NCI-H510A treated with DMSO at 0.1 percent for 48 hours (cell line): ENCODE data around the gene TRIP13.
"Not testable (repeated sequence)": the region's sequence is repeated elsewhere in the genome, so short reads cannot be mapped to it uniquely, and the experiment has no call there.

Experiments used
- DNase-seq: peaks from one replicate; lab custom pipeline; 2025; lab: John Stamatoyannopoulos, UW

Gene TRIP13

GRCh38 chr5:891837-892393, 769 bp upstream of the TRIP13 start:
- DNase-seq, result peak; percentile 71

- DNase-seq, result no peak
Observed at GRCh38 chr5:893137-893506, 438 bp downstream of the TRIP13 start.

DNA sequence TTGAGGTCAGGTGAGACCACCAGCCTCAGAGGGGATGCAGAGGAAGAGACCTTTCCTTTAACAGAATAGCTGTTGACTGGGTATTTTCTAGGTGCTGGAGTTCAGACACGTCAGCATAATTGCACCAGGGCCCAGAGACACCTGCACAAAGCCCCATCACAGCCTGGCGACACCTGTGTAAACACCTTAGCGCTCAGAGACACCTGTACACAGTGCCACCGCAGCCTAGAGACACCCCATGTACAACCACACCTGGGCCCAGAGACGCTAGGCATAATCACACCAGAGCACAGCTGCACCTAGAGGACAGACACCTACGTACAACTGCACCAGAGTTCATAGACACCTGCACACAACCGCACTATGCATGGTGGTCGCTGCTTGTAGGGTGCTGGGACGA, 1.0 kb downstream of the TRIP13 start:
- peak; percentile 80 for DNase-seq

DNA sequence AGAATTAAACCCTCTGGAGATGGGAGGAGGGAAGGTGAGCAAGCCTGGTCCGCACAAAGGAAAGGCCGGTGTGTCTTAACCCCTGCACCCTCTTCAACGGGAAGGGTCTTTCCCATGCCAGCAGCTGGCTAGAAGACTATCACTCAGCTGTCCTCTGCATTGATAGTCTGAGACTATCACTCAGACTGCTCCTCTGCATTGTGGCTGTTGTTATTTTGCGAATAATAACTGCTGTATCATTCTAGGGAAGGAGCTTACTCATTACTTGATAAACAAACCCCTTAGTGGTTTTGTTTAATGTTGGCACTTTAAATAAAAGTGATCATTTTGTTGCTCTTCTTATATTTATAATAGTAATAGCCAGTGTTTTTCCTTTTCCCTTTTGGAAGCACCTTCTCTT, 8.1 kb downstream of the TRIP13 start:
- no peak for DNase-seq

DNA sequence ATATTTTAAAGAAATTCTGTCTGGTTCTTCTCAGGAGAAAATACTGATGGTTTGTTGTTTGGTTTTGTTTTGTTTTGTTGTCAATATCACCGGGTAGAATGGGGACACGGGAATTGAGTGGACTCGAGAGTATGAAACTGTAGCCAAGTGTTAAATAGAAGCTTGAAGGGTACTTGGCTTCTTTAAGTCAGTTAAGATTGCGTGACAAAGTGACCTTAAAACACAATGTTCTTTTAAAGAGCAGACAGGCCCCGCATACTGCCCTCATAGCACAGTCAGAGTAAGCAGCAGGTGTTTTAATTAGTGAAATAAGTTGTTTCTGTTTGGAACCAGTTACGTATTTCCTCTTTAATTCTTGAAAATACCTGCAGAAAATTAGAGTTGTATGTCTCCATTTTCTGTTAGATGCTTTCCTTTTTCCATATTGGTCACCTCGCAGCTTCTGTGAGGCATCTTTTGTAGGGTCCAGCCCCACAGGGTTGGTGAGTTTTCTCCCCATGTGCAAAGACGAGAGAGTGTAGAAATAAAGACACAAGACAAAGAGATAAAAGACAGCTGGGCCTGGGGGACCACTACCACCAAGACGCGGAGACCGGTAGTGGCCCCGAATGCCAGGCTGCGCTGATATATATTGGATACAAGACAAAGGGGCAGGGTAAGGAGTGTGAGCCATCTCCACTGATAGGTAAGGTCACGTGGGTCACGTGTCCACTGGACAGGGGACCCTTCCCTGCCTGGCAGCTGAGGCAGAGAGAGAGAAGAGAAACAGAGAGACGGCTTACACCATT, 9.6 kb downstream of the TRIP13 start:
- DNase-seq, result no peak

GRCh38 chr5:903756-904096, 11.0 kb downstream of the TRIP13 start:
- no peak for DNase-seq

GRCh38 chr5:905139-905642, 12.5 kb downstream of the TRIP13 start:
- no peak for DNase-seq

- DNase-seq, result no peak
Observed at GRCh38 chr5:907366-907910, 14.8 kb downstream of the TRIP13 start.

DNA sequence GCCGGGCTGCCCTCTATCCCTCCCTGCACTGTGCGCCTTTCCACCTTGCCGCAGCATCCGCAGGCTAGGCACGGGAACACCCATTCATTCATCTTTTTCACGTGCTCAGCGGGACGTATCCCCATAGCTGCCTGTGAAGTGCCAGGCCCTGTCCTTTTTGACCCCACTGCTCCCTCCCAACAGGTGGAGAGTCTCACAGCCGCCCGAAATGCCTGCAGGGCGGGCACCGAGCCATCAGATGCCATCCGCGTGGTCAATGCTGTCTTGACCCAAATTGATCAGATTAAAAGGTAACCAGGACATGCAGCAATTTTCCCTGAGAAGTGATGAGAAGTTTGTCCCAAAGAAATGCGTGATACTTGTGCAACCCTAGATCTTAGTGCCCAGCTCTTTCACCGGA, 15.5 kb downstream of the TRIP13 start:
- no peak for DNase-seq

- no peak for DNase-seq
Observed at GRCh38 chr5:909086-909485, 16.4 kb downstream of the TRIP13 start.

GRCh38 chr5:909994-910768, 17.5 kb downstream of the TRIP13 start:
- DNase-seq, result no peak

GRCh38 chr5:910769-911160, 18.1 kb downstream of the TRIP13 start:
- no peak for DNase-seq

- DNase-seq, result no peak
Observed at GRCh38 chr5:911601-912000, 18.9 kb downstream of the TRIP13 start.

DNA sequence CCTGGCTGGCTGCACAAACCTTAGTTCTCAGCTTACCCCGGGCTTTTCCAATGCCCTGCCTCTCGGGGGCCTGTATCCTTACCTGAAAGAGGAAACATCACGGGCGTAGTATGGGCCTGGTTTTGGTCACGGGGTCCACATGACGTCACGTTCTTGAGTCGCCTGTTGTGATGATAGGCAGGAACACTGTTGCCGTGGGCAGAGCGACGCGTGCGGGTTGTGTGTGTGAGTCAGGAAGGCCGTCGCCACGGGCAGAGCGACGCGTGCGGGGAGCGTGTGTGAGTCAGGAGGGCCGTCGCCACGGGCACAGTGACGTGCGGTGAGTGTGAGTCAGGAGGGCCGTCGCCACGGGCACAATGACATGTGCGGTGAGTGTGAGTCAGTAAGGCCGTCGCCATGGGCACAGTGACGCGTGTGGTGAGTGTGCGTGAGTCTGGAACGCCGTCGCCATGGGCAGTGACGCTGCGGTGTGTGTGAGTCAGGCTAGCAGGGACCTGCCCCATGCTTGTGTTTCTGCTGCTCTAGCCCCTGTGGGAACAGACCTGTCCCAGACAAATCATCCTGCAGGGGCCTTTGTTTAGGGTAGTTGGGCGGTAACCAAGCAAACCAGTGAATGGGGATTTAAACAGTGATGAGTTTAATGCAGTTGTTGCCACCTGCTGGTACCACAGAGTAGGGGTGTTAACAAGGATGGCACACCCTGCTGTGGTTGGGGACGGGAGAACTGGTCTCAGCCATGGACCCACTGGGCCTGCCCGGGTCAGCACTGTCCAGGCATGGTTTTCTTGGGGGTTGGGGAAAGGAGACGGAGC, 19.8 kb downstream of the TRIP13 start:
- no peak for DNase-seq

GRCh38 chr5:914174-914573, 21.5 kb downstream of the TRIP13 start:
- DNase-seq, result no peak

DNA sequence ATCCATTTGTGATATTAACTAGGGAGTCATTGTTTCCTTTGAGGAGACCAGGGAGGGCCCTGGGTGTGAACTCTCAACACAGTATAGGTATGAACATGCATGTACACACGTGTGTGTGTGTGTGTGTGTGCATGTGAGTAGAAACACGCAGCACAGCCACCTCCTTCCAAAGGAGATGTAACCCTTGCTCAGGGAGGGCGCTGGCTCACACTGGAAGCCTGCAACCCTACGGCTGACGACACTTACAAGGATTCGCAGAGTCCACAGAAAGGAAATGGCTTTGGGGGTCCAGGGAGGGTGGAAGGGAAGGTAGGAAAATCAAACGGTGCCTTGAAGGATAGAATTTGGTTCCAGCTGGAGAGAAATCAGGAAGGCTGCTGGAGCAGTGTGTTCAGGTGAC, 21.9 kb downstream of the TRIP13 start:
- DNase-seq, result no peak

DNA sequence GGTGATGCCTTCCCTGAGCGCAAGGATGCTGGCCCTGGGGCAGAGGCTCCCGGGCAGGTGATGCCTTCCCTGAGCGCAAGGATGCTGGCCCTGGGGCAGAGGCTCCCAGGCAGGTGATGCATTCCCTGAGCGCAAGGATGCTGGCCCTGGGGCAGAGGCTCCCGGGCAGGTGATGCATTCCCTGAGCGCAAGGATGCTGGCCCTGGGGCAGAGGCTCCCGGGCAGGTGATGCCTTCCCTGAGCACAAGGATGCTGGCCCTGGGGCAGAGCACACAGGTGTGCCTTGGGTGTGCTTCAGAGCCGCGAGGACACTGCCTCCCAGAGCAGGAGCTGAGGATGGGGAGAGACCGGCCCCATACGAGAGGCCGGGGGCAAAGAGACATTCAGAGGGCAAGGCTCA, 22.7 kb downstream of the TRIP13 start:
- not testable (repeated sequence) for DNase-seq

GRCh38 chr5:915946-916345, 23.3 kb downstream of the TRIP13 start:
- no peak for DNase-seq

- DNase-seq, result no peak
Observed at GRCh38 chr5:916441-917293, 24.0 kb downstream of the TRIP13 start.

DNA sequence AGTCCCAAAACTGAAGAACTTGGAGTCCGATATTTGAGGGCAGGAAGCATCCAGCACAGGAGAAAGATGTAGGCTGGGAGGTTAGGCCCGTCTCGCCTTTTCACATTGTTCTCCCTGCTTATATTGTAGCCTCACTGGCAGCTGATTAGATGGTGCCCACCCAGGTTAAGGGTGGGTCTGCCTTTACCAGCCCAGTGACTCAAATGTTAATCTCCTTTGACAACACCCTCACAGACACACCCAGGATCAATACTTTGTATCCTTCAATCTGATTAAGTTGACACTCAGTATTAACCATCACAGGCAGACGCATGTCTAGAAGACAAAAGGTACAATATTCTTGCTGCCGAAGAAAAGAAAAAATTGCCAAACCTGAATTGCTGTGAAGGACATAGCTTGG, 26.0 kb downstream of the TRIP13 start:
- DNase-seq, result not testable (repeated sequence)

DNA sequence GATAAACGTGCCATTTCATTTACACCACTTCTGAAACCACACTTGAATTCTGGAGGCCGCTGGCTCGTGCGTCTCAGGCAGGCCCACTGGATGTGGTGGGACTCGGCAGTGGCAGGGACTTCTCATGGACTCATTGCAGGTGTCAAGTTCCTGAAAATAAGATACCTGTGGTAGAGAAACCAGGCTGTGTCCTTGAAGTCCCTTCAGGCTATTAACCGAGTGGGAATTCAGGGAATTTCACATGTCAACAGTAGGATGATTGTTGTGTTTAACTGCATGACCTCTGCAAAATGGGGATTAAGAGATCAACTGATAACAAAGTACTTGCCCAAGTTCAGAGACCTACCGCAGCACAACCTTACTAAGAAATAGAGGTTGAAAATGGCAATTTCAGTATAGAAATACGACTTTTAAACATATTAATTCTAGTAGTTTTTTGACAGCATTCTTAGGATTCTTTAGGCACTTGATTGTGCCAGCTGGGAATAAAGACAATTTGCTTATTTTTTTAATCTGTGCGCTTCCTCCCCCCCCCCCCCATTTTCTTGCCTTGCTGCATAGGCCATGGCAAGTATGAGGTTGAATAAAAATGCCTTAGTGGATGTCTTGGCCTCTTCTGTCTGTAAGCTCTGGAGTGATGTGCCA, 26.8 kb downstream of the TRIP13 start:
- DNase-seq, result no peak
